Measurements from ENCODE around the gene SLC22A15.

GRCh38 chr1:116110567-116111523, 134.5 kb downstream of the SLC22A15 start, which contains the start of gene MAB21L3:
- no peak for TF ChIP-seq POLR2A (IDR thresholded peaks at IDR 0.05; ENCODE audit: low read depth, low read length)
- TF ChIP-seq POLR2AphosphoS5 (IDR thresholded peaks at IDR 0.05; ENCODE audit: low read depth, low read length), result no peak
- TF ChIP-seq TAF1 (IDR thresholded peaks at IDR 0.05; ENCODE audit: low read depth, low read length), result no peak
- no peak for TF ChIP-seq SPI1 (IDR thresholded peaks at IDR 0.05; ENCODE audit: low read depth, low read length)
